Natural killer cell (primary cell): ENCODE results near the gene CLSTN2. TPM values are rescaled to one million over a fixed set of nuclear protein-coding genes. Genes with fewer than 3 reads are reported as not detected.

ENCODE experiments used
- ATAC-seq, 3 donors: fragments of 150-1000 bp in 2 of 3; fragments of 200-7000 bp in 1 of 3; cut with Tn5 transposase; 1 replicate in 1 of 3; 2 replicates in 2 of 3; pipeline ENCODE4 v1.10.0; 2021; ENCODE audit warnings: mild to moderate bottlenecking in 2 of 3, moderate library complexity in 2 of 3
- DNase-seq, 2 donors: peaks; one replicate each; pipeline versions ENCODE4 v3.0.0 to v3.0.0-alpha.2; 2013 to 2021; ENCODE audit warnings: mixed read lengths in 1 of 2
- H3K27ac ChIP-seq: one replicate; pipeline ENCODE4 v1.5.1; 2013; ENCODE audit warnings: mild to moderate bottlenecking, low read length
- H3K27me3 ChIP-seq: one replicate; pipeline ENCODE4 v1.6.1; 2013; ENCODE audit warnings: low read length; ENCODE audit not compliant: control insufficient read depth, insufficient read depth
- H3K36me3 ChIP-seq: one replicate; pipeline ENCODE4 v1.6.1; 2013; ENCODE audit warnings: low read length; ENCODE audit not compliant: control insufficient read depth, insufficient read depth
- H3K4me1 ChIP-seq: one replicate; pipeline ENCODE4 v1.6.1; 2013; ENCODE audit warnings: low read length; ENCODE audit not compliant: control insufficient read depth, insufficient read depth
- H3K4me3 ChIP-seq: one replicate; pipeline ENCODE4 v1.5.1; 2013; ENCODE audit warnings: low read length
- H3K9me3 ChIP-seq: one replicate; pipeline ENCODE4 v1.6.1; 2013; ENCODE audit warnings: low read length; ENCODE audit not compliant: control insufficient read depth, insufficient read depth
- H3K27ac Mint-ChIP-seq, 2 donors: one replicate each; pipeline ENCODE4 v1.8.0; 2022; ENCODE audit warnings: mild to moderate bottlenecking in 2 of 2, mixed read lengths in 2 of 2, moderate library complexity in 1 of 2
- H3K27me3 Mint-ChIP-seq, 2 donors: one replicate each; pipeline ENCODE4 v1.8.0; 2022; ENCODE audit warnings: low read depth in 2 of 2, mixed read lengths in 2 of 2
- H3K36me3 Mint-ChIP-seq: one replicate; pipeline ENCODE4 v1.8.0; 2022; ENCODE audit warnings: mixed read lengths
- H3K4me1 Mint-ChIP-seq, 2 donors: one replicate each; pipeline ENCODE4 v1.8.0; 2022; ENCODE audit warnings: mixed read lengths in 2 of 2
- H3K4me3 Mint-ChIP-seq: one replicate; pipeline ENCODE4 v1.8.0; 2022; ENCODE audit warnings: mild to moderate bottlenecking, moderate library complexity, mixed read lengths
- H3K9me3 Mint-ChIP-seq, 2 donors: one replicate each; pipeline ENCODE4 v1.8.0; 2022; ENCODE audit warnings: mixed read lengths in 2 of 2
- WGBS: methylation state at CpG from one replicate; pipeline ENCODE4 v1.1.7; 2013; ENCODE audit warnings: missing lambda C conversion rate; ENCODE audit not compliant: insufficient coverage; 5-methylcytosine and 5-hydroxymethylcytosine counted together
- intact Hi-C: fragments of 100-400 bp; cut with micrococcal nuclease; formaldehyde crosslinking; loops from one replicate; pipeline ENCODE4 v1.14.2; 2022
- total RNA-seq, 4 donors: library from RNA; stranded (reverse); fragments of 120-200 nt in 1 of 4; gene quantifications; one replicate each; pipeline versions ENCODE4 v1.2.3 to v1.2.4, GENCODE V29; 2013 to 2022
- TF ChIP-seq, protein P1 (sequence below): fragments of 200-600 bp; IDR thresholded peaks from one replicate; pipeline ENCODE4 v1.8.0; 2022; ENCODE audit warnings: antibody characterized with exemption

The CLSTN2 gene
- total RNA-seq, 3 donors from 2014 or later (not counting 1 experiment from before 2014, with no cell fraction given), result 0.05 TPM; not detected in 2

- H3K9me3 ChIP-seq, result no peaks in the 10 kb centered on the region
- DNase-seq (no peak), ATAC-seq (no peak)
- TF ChIP-seq, protein P1, sequence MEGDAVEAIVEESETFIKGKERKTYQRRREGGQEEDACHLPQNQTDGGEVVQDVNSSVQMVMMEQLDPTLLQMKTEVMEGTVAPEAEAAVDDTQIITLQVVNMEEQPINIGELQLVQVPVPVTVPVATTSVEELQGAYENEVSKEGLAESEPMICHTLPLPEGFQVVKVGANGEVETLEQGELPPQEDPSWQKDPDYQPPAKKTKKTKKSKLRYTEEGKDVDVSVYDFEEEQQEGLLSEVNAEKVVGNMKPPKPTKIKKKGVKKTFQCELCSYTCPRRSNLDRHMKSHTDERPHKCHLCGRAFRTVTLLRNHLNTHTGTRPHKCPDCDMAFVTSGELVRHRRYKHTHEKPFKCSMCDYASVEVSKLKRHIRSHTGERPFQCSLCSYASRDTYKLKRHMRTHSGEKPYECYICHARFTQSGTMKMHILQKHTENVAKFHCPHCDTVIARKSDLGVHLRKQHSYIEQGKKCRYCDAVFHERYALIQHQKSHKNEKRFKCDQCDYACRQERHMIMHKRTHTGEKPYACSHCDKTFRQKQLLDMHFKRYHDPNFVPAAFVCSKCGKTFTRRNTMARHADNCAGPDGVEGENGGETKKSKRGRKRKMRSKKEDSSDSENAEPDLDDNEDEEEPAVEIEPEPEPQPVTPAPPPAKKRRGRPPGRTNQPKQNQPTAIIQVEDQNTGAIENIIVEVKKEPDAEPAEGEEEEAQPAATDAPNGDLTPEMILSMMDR, result no peak
- H3K27ac ChIP-seq, result no peak overlapping the region
- Mint-ChIP-seq H3K9me3 (no peaks in the 10 kb centered on the region), H3K27ac (no peak overlapping the region), H3K36me3 (no peaks in the 10 kb centered on the region), H3K4me3 (no peak overlapping the region), H3K4me1 (no peaks in the 10 kb centered on the region), H3K27me3 (peaks cover 3 to 12% of the 10 kb centered on the region in 2 donors)
- no peaks in the 10 kb centered on the region for H3K36me3 ChIP-seq
- no peaks in the 10 kb centered on the region for H3K4me1 ChIP-seq
- no peaks in the 10 kb centered on the region for H3K27me3 ChIP-seq
- no peak overlapping the region for H3K4me3 ChIP-seq
- WGBS, result 85% methylated on average over 1 of the region's 2 CpGs
- intact Hi-C loops, result no loop called here
These were observed 453.4 kb downstream of the CLSTN2 start for GRCh38 chr3:140388202-140388922.

DNA sequence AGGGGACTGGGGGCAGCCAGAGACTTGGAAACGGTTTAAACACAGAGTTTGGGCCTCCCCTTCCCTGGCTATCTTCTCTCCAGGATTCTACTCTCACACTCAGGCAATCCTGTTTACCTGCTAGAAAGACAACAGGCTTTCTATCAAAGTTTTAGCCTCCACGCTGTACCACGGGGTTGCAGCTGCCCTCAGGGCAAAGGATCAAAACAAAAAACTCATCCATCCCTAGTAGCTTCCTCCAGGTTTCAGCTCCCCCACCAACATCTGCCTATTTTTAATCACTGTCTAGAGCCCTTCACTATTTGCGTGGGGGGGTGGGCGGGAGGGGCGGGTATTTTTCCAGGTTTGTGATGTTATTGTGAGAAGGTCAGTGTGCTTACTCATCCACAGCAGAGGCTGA is 456.1 kb downstream of the CLSTN2 start:
- H3K9me3 Mint-ChIP-seq, result no peaks in the 10 kb centered on the region
- H3K4me3 ChIP-seq, result no peak overlapping the region
- ATAC-seq (no peak), DNase-seq (no peak)
- no peaks in the 10 kb centered on the region for H3K36me3 ChIP-seq
- H3K27me3 Mint-ChIP-seq, result peaks cover 3 to 12% of the 10 kb centered on the region in 2 donors
- H3K27ac ChIP-seq, result no peak overlapping the region
- 71% methylated on average over 3 of the region's 6 CpGs for WGBS
- intact Hi-C loops, result no loop called here
- peaks cover 0 to 7% of the 10 kb centered on the region in 2 donors for H3K4me1 Mint-ChIP-seq
- H3K4me3 Mint-ChIP-seq, result no peak overlapping the region
- H3K4me1 ChIP-seq, result no peaks in the 10 kb centered on the region
- no peaks in the 10 kb centered on the region for H3K36me3 Mint-ChIP-seq
- H3K27me3 ChIP-seq, result no peaks in the 10 kb centered on the region
- H3K27ac Mint-ChIP-seq, result no peak overlapping the region
- TF ChIP-seq, protein P1, result no peak
- H3K9me3 ChIP-seq, result no peaks in the 10 kb centered on the region

- Mint-ChIP-seq H3K9me3 (no peaks in the 10 kb centered on the region), H3K27me3 (peaks cover 0 to 12% of the 10 kb centered on the region in 2 donors), H3K4me1 (peaks cover 0 to 7% of the 10 kb centered on the region in 2 donors), H3K4me3 (no peak overlapping the region), H3K27ac (no peak overlapping the region), H3K36me3 (no peaks in the 10 kb centered on the region)
- Histone ChIP-seq H3K27ac (no peak overlapping the region), H3K36me3 (no peaks in the 10 kb centered on the region), H3K4me3 (no peak overlapping the region), H3K27me3 (no peaks in the 10 kb centered on the region), H3K9me3 (no peaks in the 10 kb centered on the region), H3K4me1 (no peaks in the 10 kb centered on the region)
- DNase-seq (no peak), ATAC-seq (no peak)
- WGBS, result 78% methylated on average over 3 of the region's 3 CpGs
- TF ChIP-seq, protein P1, result no peak
- intact Hi-C loops, result no loop called here
These were observed 459.6 kb downstream of the CLSTN2 start for GRCh38 chr3:140394488-140395133.
